GM12865 (cell line): ENCODE measurements around the gene MTX1.
"Not testable (repeated sequence)": the region's sequence is repeated elsewhere in the genome, so short reads cannot be mapped to it uniquely, and the experiment has no call there.

Source experiments
- DNase-seq: peaks from one replicate; pipeline ENCODE4 v3.0.0; 2010; ENCODE audit warnings: low read depth
- H3K4me3 ChIP-seq: 2 replicates; pipeline ENCODE4 v1.5.1; 2011; ENCODE audit warnings: mild to moderate bottlenecking, low read depth, low read length, control low read depth
- TF ChIP-seq, protein P1 (sequence below): IDR thresholded peaks from 2 replicates; pipeline ENCODE4 v1.5.1; 2011; ENCODE audit warnings: low read length, control low read depth, low read depth, inconsistent platforms; ENCODE audit not compliant: insufficient read depth; ENCODE audit errors: missing control alignments

Gene MTX1

DNA sequence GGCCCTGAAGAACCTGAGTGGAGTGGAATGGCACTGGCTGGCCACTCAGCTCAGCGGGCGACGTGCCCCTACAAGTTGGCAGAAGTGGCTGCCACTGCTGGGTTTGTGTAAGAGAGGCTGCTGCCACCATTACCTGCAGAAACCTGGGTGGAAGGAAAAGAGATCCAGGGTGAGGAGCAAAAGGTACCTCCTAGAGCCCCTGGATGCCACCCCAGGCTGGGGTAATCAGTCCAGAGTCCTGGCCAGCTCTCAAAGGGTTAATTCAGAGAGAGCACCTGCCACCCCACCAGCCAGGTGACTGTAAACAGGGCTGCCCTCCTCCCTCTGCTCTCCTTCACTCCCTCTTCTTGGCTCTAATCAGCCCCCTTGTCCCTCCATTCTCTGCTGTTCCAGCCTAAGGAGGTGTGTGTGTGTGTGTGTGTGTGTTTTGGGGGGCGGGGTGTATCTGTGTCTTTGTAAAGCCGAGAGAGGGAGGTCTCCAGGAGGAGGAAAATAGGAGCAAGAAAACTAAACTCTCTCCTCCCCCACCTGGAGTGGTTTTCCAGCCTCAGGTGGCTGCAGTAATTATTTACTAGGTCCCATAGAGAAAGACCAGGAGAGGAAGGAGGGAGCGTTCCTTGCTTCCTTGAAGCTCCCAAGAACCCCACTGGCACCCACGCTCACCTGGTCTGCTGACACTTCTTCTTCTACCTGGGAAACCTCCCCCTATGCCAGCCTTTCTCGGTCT lies 22.3 kb upstream of the MTX1 start:
- TF ChIP-seq, protein P1, sequence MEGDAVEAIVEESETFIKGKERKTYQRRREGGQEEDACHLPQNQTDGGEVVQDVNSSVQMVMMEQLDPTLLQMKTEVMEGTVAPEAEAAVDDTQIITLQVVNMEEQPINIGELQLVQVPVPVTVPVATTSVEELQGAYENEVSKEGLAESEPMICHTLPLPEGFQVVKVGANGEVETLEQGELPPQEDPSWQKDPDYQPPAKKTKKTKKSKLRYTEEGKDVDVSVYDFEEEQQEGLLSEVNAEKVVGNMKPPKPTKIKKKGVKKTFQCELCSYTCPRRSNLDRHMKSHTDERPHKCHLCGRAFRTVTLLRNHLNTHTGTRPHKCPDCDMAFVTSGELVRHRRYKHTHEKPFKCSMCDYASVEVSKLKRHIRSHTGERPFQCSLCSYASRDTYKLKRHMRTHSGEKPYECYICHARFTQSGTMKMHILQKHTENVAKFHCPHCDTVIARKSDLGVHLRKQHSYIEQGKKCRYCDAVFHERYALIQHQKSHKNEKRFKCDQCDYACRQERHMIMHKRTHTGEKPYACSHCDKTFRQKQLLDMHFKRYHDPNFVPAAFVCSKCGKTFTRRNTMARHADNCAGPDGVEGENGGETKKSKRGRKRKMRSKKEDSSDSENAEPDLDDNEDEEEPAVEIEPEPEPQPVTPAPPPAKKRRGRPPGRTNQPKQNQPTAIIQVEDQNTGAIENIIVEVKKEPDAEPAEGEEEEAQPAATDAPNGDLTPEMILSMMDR = no peak
- DNase-seq = no peak
- no peak overlapping the region for H3K4me3 ChIP-seq

DNA sequence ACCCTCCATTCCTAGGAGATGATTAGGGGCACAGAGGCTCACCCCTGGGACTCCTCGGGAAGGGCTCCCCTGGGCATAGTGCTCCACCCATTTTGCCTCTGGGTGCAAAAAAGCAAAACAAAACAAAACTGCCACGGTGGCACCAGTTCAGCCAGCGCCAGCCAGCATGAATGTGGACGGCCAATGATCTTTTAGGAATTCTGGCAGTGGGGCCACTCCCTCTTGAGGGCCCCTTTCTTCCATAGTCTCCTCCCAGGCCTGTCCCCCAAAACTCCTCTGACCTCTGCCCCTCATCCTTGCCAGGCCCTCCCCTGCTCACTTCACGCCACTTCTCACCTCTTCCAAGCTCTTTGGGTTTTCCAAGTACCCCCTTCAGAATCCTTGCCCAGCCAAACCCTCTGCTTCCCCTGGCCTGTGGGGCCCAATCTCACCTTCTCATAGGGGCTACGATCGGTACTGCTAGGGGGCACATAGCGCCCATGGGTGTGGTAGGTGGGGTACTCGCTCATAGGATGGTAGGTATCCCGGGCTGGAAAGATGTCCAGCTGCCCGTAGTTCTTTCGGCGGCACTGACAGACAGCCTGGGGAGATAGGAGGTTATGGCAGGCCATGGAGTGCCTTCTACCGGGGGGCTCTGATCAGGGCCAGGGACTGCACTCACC lies 21.6 kb upstream of the MTX1 start:
- TF ChIP-seq, protein P1 = no peak
- H3K4me3 ChIP-seq = no peak overlapping the region
- DNase-seq = no peak

DNA sequence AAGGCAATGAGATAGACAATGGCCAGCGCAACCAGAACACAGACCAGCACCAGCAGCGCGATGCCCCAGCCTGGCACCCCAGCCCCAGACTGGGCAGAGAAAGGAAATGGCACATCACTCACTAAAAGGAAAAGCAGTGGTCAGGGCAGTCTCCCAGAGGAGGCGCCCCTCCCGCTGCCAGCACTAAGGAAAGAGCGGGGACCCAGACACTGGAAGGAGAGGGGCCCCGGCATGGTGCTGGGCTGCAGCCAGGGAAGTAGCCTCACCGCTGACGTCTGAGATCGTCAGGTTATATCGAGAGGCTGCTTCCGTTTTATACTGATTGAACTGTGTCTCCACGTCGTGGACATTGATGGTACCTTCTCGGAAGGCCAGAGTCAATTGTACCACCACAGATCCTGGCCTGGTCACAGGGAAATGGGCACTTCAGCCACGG lies 21.0 kb upstream of the MTX1 start:
- no peak for DNase-seq
- TF ChIP-seq, protein P1 = no peak
- no peak overlapping the region for H3K4me3 ChIP-seq

DNA sequence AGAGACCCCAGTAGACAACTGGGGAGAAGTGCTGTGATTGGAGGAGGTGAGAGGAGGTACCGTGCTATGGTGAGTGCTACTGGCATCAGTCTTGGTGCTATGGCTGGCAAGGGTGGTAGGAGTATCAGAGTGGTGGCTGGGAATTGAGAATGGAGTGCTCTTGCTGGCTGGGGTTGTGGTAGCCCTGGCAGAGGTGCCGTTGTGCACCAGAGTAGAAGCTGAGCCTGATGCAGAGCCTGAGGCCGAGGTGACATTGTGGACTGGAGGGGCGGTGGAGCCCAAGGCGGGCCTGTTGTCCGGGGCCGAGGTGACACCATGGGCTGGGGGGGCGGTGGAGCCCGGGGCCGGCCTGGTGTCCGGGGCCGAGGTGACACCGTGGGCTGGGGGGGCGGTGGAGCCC lies 20.2 kb upstream of the MTX1 start:
- TF ChIP-seq, protein P1 = no peak
- no peak for DNase-seq
- no peak overlapping the region for H3K4me3 ChIP-seq

DNA sequence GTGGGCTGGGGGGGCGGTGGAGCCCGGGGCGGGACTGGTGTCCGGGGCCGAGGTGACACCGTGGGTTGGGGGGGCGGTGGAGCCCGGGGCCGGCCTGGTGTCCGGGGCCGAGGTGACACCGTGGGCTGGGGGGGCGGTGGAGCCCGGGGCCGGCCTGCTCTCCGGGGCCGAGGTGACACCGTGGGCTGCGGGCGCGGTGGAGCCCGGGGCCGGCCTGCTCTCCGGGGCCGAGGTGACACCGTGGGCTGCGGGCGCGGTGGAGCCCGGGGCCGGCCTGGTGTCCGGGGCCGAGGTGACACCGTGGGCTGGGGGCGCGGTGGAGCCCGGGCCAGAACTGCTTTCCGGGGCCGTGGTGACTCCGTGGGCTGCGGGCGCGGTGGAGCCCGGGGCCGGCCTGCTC lies 18.6 kb upstream of the MTX1 start:
- H3K4me3 ChIP-seq, DNase-seq: not testable (repeated sequence)

DNA sequence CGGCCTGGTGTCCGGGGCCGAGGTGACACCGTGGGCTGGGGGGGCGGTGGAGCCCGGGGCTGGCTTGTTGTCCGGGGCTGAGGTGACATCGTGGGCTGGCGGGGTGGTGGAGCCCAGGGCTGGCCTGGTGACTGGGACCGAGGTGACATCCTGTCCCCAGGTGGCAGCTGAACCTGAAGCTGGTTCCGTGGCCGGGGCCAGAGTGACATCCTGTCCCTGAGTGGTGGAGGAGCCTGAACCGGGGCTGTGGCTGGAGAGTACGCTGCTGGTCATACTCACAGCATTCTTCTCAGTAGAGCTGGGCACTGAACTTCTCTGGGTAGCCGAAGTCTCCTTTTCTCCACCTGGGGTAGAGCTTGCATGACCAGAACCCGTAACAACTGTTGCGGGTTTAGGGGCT lies 16.6 kb upstream of the MTX1 start:
- no peak for DNase-seq
- no peak overlapping the region for H3K4me3 ChIP-seq
- TF ChIP-seq, protein P1 = no peak

DNA sequence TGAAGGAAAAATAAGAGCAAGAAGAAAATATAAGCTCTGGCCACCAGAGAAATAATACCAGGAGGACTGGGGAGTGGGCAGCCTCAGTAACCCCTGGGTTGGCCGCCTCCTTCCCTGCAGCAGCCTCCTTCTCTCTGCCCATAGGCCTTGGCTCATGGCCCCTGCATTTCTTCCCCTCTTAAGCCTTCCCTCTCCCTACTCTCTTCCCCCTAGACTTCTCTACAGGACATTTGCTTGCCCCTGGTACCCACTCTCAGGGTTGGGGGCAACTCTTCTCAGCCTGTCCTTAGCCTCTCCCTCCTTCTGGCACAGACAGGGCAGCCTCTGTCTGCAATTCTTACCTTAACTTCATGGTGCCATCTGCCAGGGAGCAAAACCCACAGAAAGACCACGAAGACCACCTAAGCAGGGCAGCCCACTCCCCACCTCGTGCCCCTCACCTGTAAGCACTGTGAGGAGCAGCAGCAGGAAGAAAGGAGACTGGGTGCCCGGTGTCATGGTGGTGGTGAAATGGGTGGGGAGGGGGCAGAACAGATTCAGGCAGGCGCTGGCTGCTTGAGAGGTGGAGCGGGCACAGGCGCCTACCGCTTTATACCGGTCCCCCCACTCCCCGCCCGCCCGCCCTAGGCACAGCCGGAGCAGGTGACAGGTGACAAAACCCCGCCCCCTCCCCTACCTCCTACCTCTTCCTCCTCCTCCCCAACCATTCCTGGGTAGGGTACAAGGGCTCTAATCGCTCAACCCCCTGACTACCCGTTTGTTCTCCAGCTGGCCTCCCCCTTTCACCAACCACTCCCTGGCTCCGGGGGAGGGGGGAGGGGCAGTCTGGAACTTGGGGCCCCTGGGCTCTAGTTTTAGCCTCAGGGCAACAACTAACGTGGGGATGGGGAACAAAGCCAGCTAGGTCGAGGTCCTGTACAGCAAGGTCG lies 15.9 kb upstream of the MTX1 start:
- DNase-seq = no peak
- H3K4me3 ChIP-seq = peak overlapping the region; percentile 60
- TF ChIP-seq, protein P1 = no peak
